ENCODE measurements around the gene THY1. TPM values are rescaled to one million over a fixed set of nuclear protein-coding genes. Genes with fewer than 3 reads are reported as not detected.
"Not testable (repeated sequence)": the region's sequence is repeated elsewhere in the genome, so short reads cannot be mapped to it uniquely, and the experiment has no call there.

Gene THY1
- 4.5 TPM for total RNA-seq

GRCh38 chr11:119422809-119423508 is at the start of gene THY1:
Gene THY1 (minus strand): TSS chr11:119423172. CDS start chr11:119420905, 2,267 bp downstream.
- no peak for DNase-seq (ENCODE audit: low spot score)

- DNase-seq (ENCODE audit: low spot score), result peak; percentile 20
These were observed 49.3 kb upstream of the THY1 start for GRCh38 chr11:119472186-119472855.

GRCh38 chr11:119471329-119471728 is 48.4 kb upstream of the THY1 start:
- DNase-seq (ENCODE audit: low spot score), result peak; percentile 31

GRCh38 chr11:119470317-119471291 is 47.6 kb upstream of the THY1 start:
- DNase-seq (ENCODE audit: low spot score), result peak; percentile 40

- peak; percentile 22 for DNase-seq (ENCODE audit: low spot score)
These were observed 46.5 kb upstream of the THY1 start for GRCh38 chr11:119469506-119469905.

- DNase-seq (ENCODE audit: low spot score), result peak; percentile 17
These were observed 45.5 kb upstream of the THY1 start for GRCh38 chr11:119468511-119468910.

GRCh38 chr11:119461229-119461963 is 38.4 kb upstream of the THY1 start:
- DNase-seq (ENCODE audit: low spot score), result no peak

- no peak for DNase-seq (ENCODE audit: low spot score)
These were observed 37.6 kb upstream of the THY1 start for GRCh38 chr11:119460582-119460981.

GRCh38 chr11:119460097-119460496 is 37.1 kb upstream of the THY1 start:
- DNase-seq (ENCODE audit: low spot score), result no peak

GRCh38 chr11:119459293-119459976 is 36.5 kb upstream of the THY1 start:
- no peak for DNase-seq (ENCODE audit: low spot score)

GRCh38 chr11:119455708-119456107 is 32.7 kb upstream of the THY1 start:
- DNase-seq (ENCODE audit: low spot score), result not testable (repeated sequence)

- not testable (repeated sequence) for DNase-seq (ENCODE audit: low spot score)
These were observed 32.3 kb upstream of the THY1 start for GRCh38 chr11:119455241-119455640.

GRCh38 chr11:119453881-119454280 is 30.9 kb upstream of the THY1 start:
- DNase-seq (ENCODE audit: low spot score), result no peak

- DNase-seq (ENCODE audit: low spot score), result no peak
These were observed 27.8 kb upstream of the THY1 start for GRCh38 chr11:119450590-119451326.

GRCh38 chr11:119449498-119449897 is 26.5 kb upstream of the THY1 start:
- no peak for DNase-seq (ENCODE audit: low spot score)

- DNase-seq (ENCODE audit: low spot score), result no peak
These were observed 25.4 kb upstream of the THY1 start for GRCh38 chr11:119448380-119448779.

GRCh38 chr11:119447664-119448242 is 24.8 kb upstream of the THY1 start:
- no peak for DNase-seq (ENCODE audit: low spot score)

GRCh38 chr11:119446871-119447663 is 24.1 kb upstream of the THY1 start:
- no peak for DNase-seq (ENCODE audit: low spot score)

GRCh38 chr11:119446434-119446833 is 23.5 kb upstream of the THY1 start:
- DNase-seq (ENCODE audit: low spot score), result no peak

All from ureter (tissue), 1 donor.